ENCODE measurements around the gene VGLL4. TPM values are rescaled to one million over a fixed set of nuclear protein-coding genes. Genes with fewer than 3 reads are reported as not detected.

VGLL4 gene
- total RNA-seq, 2 experiments from 2014 or later = 24.4 to 24.9 TPM

GRCh38 chr3:11668243-11669235, 24.8 kb upstream of the VGLL4 start:
- no peak for DNase-seq
- Mint-ChIP-seq H3K27ac (no peak overlapping the region), H3K27me3 (no peaks in the 10 kb centered on the region), H3K36me3 (ENCODE audit: low read depth) (no peaks in the 10 kb centered on the region), H3K4me3 (no peak overlapping the region), H3K4me1 (peaks cover 3% of the 10 kb centered on the region), H3K9me3 (ENCODE audit: low read depth) (no peaks in the 10 kb centered on the region)
- POLR2A ChIA-PET = no interaction called here
- ATAC-seq = no peak
- CTCF ChIA-PET = interaction anchor here (1.0 to 1.2 kb wide), 2 partner anchors 425 to 609 kb away, joined by 3 read pairs; no protein-coding TSS in a partner anchor
- intact Hi-C loops (cut with DNase I, micrococcal nuclease) = no loop called here

GRCh38 chr3:11665331-11665730, 21.6 kb upstream of the VGLL4 start:
- intact Hi-C loops (cut with DNase I, micrococcal nuclease) = no loop called here
- no peaks in the 10 kb centered on the region for H3K27me3 Mint-ChIP-seq
- no peak for DNase-seq
- ChIA-PET POLR2A (no interaction called here), CTCF (interaction anchor here (0.7 kb wide), 2 partner anchors 11 to 13 kb away, joined by 3 to 6 read pairs; no protein-coding TSS in a partner anchor)
- H3K4me1 Mint-ChIP-seq = peaks cover 2% of the 10 kb centered on the region
- no peaks in the 10 kb centered on the region for H3K36me3 Mint-ChIP-seq (ENCODE audit: low read depth)
- H3K9me3 Mint-ChIP-seq (ENCODE audit: low read depth) = no peaks in the 10 kb centered on the region
- no peak overlapping the region for H3K27ac Mint-ChIP-seq
- H3K4me3 Mint-ChIP-seq = no peak overlapping the region
- no peak for ATAC-seq

- no peaks in the 10 kb centered on the region for H3K36me3 Mint-ChIP-seq (ENCODE audit: low read depth)
- intact Hi-C loops (cut with DNase I, micrococcal nuclease) = no loop called here
- POLR2A ChIA-PET = no interaction called here
- ATAC-seq = no peak
- H3K27ac Mint-ChIP-seq = no peak overlapping the region
- H3K4me3 Mint-ChIP-seq = no peak overlapping the region
- no peaks in the 10 kb centered on the region for H3K27me3 Mint-ChIP-seq
- peaks cover 2% of the 10 kb centered on the region for H3K4me1 Mint-ChIP-seq
- no peak for DNase-seq
- H3K9me3 Mint-ChIP-seq (ENCODE audit: low read depth) = no peaks in the 10 kb centered on the region
- CTCF ChIA-PET = interaction anchor here (0.6 to 1.8 kb wide), 3 partner anchors 12 to 184 kb away, joined by 3 to 6 read pairs (median 3); partner anchors contain the start of gene TAMM41
Measured at GRCh38 chr3:11662392-11662990, 18.8 kb upstream of the VGLL4 start.

- intact Hi-C loops (cut with DNase I, micrococcal nuclease) = no loop called here
- ATAC-seq (no peak), DNase-seq (no peak)
- ChIA-PET POLR2A (no interaction called here), CTCF (interaction anchor here (1.1 to 1.8 kb wide), 2 partner anchors 11 to 185 kb away, joined by 3 to 6 read pairs; partner anchors contain the start of gene TAMM41)
- no peaks in the 10 kb centered on the region for H3K27me3 Mint-ChIP-seq
- no peaks in the 10 kb centered on the region for H3K36me3 Mint-ChIP-seq (ENCODE audit: low read depth)
- no peak overlapping the region for H3K27ac Mint-ChIP-seq
- H3K4me1 Mint-ChIP-seq = peaks cover 2% of the 10 kb centered on the region
- no peaks in the 10 kb centered on the region for H3K9me3 Mint-ChIP-seq (ENCODE audit: low read depth)
- H3K4me3 Mint-ChIP-seq = no peak overlapping the region
Measured at GRCh38 chr3:11661827-11662226, 18.1 kb upstream of the VGLL4 start.

- H3K27ac Mint-ChIP-seq = no peak overlapping the region
- no peak for DNase-seq
- POLR2A ChIA-PET = no interaction called here
- H3K27me3 Mint-ChIP-seq = no peaks in the 10 kb centered on the region
- CTCF ChIA-PET = interaction anchor here (1.1 to 1.2 kb wide), 3 partner anchors 10 to 282 kb away, joined by 3 to 5 read pairs (median 3); partner anchors contain the start of gene TAMM41
- H3K4me3 Mint-ChIP-seq = no peak overlapping the region
- peaks cover 2% of the 10 kb centered on the region for H3K4me1 Mint-ChIP-seq
- H3K36me3 Mint-ChIP-seq (ENCODE audit: low read depth) = no peaks in the 10 kb centered on the region
- intact Hi-C loops (cut with DNase I, micrococcal nuclease) = no loop called here
- no peaks in the 10 kb centered on the region for H3K9me3 Mint-ChIP-seq (ENCODE audit: low read depth)
- no peak for ATAC-seq
Measured at GRCh38 chr3:11661052-11661656, 17.4 kb upstream of the VGLL4 start.

GRCh38 chr3:11660242-11660641, 16.5 kb upstream of the VGLL4 start:
- intact Hi-C loops (cut with DNase I, micrococcal nuclease) = no loop called here
- no peak overlapping the region for H3K4me3 Mint-ChIP-seq
- no peak overlapping the region for H3K27ac Mint-ChIP-seq
- ATAC-seq (no peak), DNase-seq (no peak)
- peaks cover 5% of the 10 kb centered on the region for H3K4me1 Mint-ChIP-seq
- H3K9me3 Mint-ChIP-seq (ENCODE audit: low read depth) = no peaks in the 10 kb centered on the region
- POLR2A ChIA-PET = no interaction called here
- no peaks in the 10 kb centered on the region for H3K27me3 Mint-ChIP-seq
- CTCF ChIA-PET = interaction anchor here (1.2 kb wide), 2 partner anchors 9 to 281 kb away, joined by 3 to 5 read pairs; no protein-coding TSS in a partner anchor
- H3K36me3 Mint-ChIP-seq (ENCODE audit: low read depth) = no peaks in the 10 kb centered on the region

GRCh38 chr3:11658180-11658579, 14.5 kb upstream of the VGLL4 start:
- ATAC-seq = no peak
- Mint-ChIP-seq H3K9me3 (ENCODE audit: low read depth) (no peaks in the 10 kb centered on the region), H3K4me1 (peaks cover 5% of the 10 kb centered on the region), H3K27ac (no peak overlapping the region), H3K27me3 (no peaks in the 10 kb centered on the region), H3K36me3 (ENCODE audit: low read depth) (no peaks in the 10 kb centered on the region), H3K4me3 (no peak overlapping the region)
- POLR2A ChIA-PET = no interaction called here
- intact Hi-C loops (cut with DNase I, micrococcal nuclease) = loop anchor here in 1 of 2 experiments (10.0 kb wide), 1 partner anchor 147 kb away; no protein-coding TSS in a partner anchor
- no peak for DNase-seq
- CTCF ChIA-PET = interaction anchor here (0.8 to 1.9 kb wide), 3 partner anchors 9 to 278 kb away, joined by 3 to 6 read pairs (median 3); no protein-coding TSS in a partner anchor

GRCh38 chr3:11655196-11655928, 11.6 kb upstream of the VGLL4 start:
- no peak overlapping the region for H3K27ac Mint-ChIP-seq
- peaks cover 7% of the 10 kb centered on the region for H3K4me1 Mint-ChIP-seq
- ChIA-PET CTCF (interaction anchor here (0.7 to 1.0 kb wide), 3 partner anchors 17 to 264 kb away, joined by 3 to 4 read pairs (median 3); no protein-coding TSS in a partner anchor), POLR2A (no interaction called here)
- H3K27me3 Mint-ChIP-seq = no peaks in the 10 kb centered on the region
- DNase-seq (peak; percentile 17), ATAC-seq (peak; percentile 36)
- no peak overlapping the region for H3K4me3 Mint-ChIP-seq
- intact Hi-C loops (cut with DNase I, micrococcal nuclease) = loop anchor here in 1 of 2 experiments (10.0 kb wide), 1 partner anchor 149 kb away; no protein-coding TSS in a partner anchor
- H3K9me3 Mint-ChIP-seq (ENCODE audit: low read depth) = no peaks in the 10 kb centered on the region
- H3K36me3 Mint-ChIP-seq (ENCODE audit: low read depth) = no peaks in the 10 kb centered on the region

- Mint-ChIP-seq H3K36me3 (ENCODE audit: low read depth) (no peaks in the 10 kb centered on the region), H3K27me3 (no peaks in the 10 kb centered on the region), H3K9me3 (ENCODE audit: low read depth) (no peaks in the 10 kb centered on the region), H3K27ac (no peak overlapping the region), H3K4me1 (peaks cover 8% of the 10 kb centered on the region), H3K4me3 (no peak overlapping the region)
- ChIA-PET POLR2A (no interaction called here), CTCF (interaction anchor here (1.0 to 6.3 kb wide), 2 partner anchors 12 to 274 kb away, joined by 3 to 50 read pairs; no protein-coding TSS in a partner anchor)
- DNase-seq = no peak
- intact Hi-C loops (cut with DNase I, micrococcal nuclease) = loop anchor here (5.0 to 10.0 kb wide), 3 partner anchors 148 to 707 kb away; no protein-coding TSS in a partner anchor
- no peak for ATAC-seq
Measured at GRCh38 chr3:11654166-11654565, 10.5 kb upstream of the VGLL4 start.

- no peak overlapping the region for H3K4me3 Mint-ChIP-seq
- ATAC-seq = no peak
- H3K36me3 Mint-ChIP-seq (ENCODE audit: low read depth) = no peaks in the 10 kb centered on the region
- H3K27me3 Mint-ChIP-seq = no peaks in the 10 kb centered on the region
- DNase-seq = no peak
- H3K4me1 Mint-ChIP-seq = peaks cover 8% of the 10 kb centered on the region
- H3K27ac Mint-ChIP-seq = no peak overlapping the region
- no peaks in the 10 kb centered on the region for H3K9me3 Mint-ChIP-seq (ENCODE audit: low read depth)
- ChIA-PET CTCF (interaction anchor here (1.0 to 6.3 kb wide), 2 partner anchors 12 to 273 kb away, joined by 3 to 50 read pairs; no protein-coding TSS in a partner anchor), POLR2A (no interaction called here)
- intact Hi-C loops (cut with DNase I, micrococcal nuclease) = loop anchor here (2.0 to 10.0 kb wide), 4 partner anchors 149 to 706 kb away; no protein-coding TSS in a partner anchor
Measured at GRCh38 chr3:11653298-11654055, 9.8 kb upstream of the VGLL4 start.
